Kidney (tissue), 14 donors: ENCODE results near the gene LHFPL3. TPM values are rescaled to one million over a fixed set of nuclear protein-coding genes. Genes with fewer than 3 reads are reported as not detected.

ENCODE experiments used
- DNase-seq, 5 donors: peaks; one replicate each; pipeline ENCODE4 v3.0.0-alpha.2; 2013 to 2020
- FAIRE-seq: peaks from 2 replicates; lab custom pipeline; 2012; peaks lifted over from hg19 to GRCh38; lab: Jason Lieb, UNC
- H3K27ac ChIP-seq, 2 donors: one replicate each; pipeline ENCODE4 v1.7.0; 2013; ENCODE audit warnings: low read depth in 2 of 2, low read length in 2 of 2, inconsistent platforms in 1 of 2
- H3K27me3 ChIP-seq: one replicate; pipeline ENCODE4 v1.7.1; 2013; ENCODE audit warnings: low read length, inconsistent platforms; ENCODE audit not compliant: control insufficient read depth, insufficient read depth
- H3K36me3 ChIP-seq, 3 donors: one replicate each; pipeline versions ENCODE4 v1.7.0 to v1.7.1; 2013; ENCODE audit warnings: low read length in 3 of 3, control low read depth in 1 of 3, inconsistent platforms in 1 of 3; ENCODE audit not compliant: insufficient read depth in 3 of 3, control insufficient read depth in 2 of 3
- H3K4me1 ChIP-seq, 3 donors: one replicate each; pipeline versions ENCODE4 v1.7.0 to v1.7.1; 2013; ENCODE audit warnings: low read length in 3 of 3, inconsistent platforms in 1 of 3, low read depth in 1 of 3; ENCODE audit not compliant: control insufficient read depth in 2 of 3, insufficient read depth in 2 of 3
- H3K4me3 ChIP-seq, 3 donors: one replicate each; pipeline versions ENCODE4 v1.7.0 to v1.8.1; 2013; ENCODE audit warnings: low read length in 3 of 3, control low read depth in 1 of 3, inconsistent platforms in 1 of 3
- H3K9ac ChIP-seq, 3 donors: one replicate each; pipeline versions ENCODE4 v1.7.0 to v1.7.1; 2013; ENCODE audit warnings: low read length in 3 of 3, control low read depth in 1 of 3, inconsistent platforms in 1 of 3
- H3K9me3 ChIP-seq, 3 donors: one replicate each; pipeline versions ENCODE4 v1.7.0 to v1.7.1; 2013; ENCODE audit warnings: low read length in 3 of 3, control low read depth in 1 of 3, inconsistent platforms in 1 of 3; ENCODE audit not compliant: control insufficient read depth in 2 of 3, insufficient read depth in 1 of 3
- CTCF ChIP-seq: IDR thresholded peaks from 3 replicates; pipeline ENCODE4 v1.5.1; 2012; ENCODE audit warnings: mild to moderate bottlenecking, moderate library complexity, borderline replicate concordance; ENCODE audit not compliant: insufficient read depth; ENCODE audit errors: extremely low read depth
- intact Hi-C: fragments of 100-400 bp; cut with DNase I; formaldehyde crosslinking; loops from one replicate; pipeline ENCODE4 v1.11.1; 2022
- polyA plus RNA-seq: library from polyadenylated mRNA; stranded (reverse); fragments of 350-450 nt; fragmentation: Illumina TruSeq; extraction: RNeasy Lipid Tissue Mini Kit (QIAGEN cat#74804); gene quantifications from one replicate; pipeline ENCODE4 v1.2.3, GENCODE V29; 2014; ENCODE audit warnings: low read depth, low replicate concordance; ENCODE audit not compliant: insufficient read depth
- total RNA-seq: library from RNA; stranded (reverse); fragmentation: NEBNext Ultra II Directional; extraction: Animal tissue kit (Norgen Biotek cat#: 25700); gene quantifications from one replicate; pipeline ENCODE4 v1.2.1, GENCODE V29; 2021
- donor health status: control.
- donor health status: control.
- donor health status: control.
- donor health status: control.
- donor health status: control.
- donor health status: DM: yes; HTN: yes; CAD: no.
- donor health status: Normal renal cell carcinoma (clear cell type).

The LHFPL3 gene
- total and polyA plus RNA-seq, 2 donors from 2014 or later = not detected

- no peak for TF ChIP-seq CTCF
- Histone ChIP-seq H3K27ac (no peak overlapping the region), H3K9ac (no peak overlapping the region), H3K4me3 (no peak overlapping the region), H3K9me3 (no peaks in the 10 kb centered on the region), H3K4me1 (no peaks in the 10 kb centered on the region), H3K36me3 (no peaks in the 10 kb centered on the region), H3K27me3 (no peaks in the 10 kb centered on the region)
- no peak for DNase-seq
- no peak for FAIRE-seq
- intact Hi-C loops = no loop called here
These were observed 462.0 kb downstream of the LHFPL3 start for GRCh38 chr7:104790440-104790839.

DNA sequence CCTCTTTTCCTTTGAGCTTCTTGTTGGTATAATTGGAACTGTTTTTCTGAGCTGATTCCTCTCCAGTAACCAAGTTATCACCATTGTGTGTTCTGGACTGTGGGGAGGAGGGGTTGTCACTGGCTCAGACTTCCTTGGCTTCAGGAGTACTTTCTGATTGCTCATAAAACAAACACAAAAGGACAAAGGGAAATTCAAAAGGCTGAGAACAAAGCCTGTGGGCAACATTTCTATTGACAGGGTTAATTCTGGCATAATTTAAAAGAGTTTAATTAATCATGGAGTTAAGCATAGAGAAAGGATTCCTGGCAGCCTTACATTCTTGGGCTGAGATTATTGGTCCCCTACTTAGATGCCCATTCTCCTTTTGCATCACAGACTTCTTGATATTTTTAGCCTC lies 462.7 kb downstream of the LHFPL3 start:
- no peak for DNase-seq
- no peak for FAIRE-seq
- Histone ChIP-seq H3K9me3 (no peaks in the 10 kb centered on the region), H3K27me3 (no peaks in the 10 kb centered on the region), H3K27ac (no peak overlapping the region), H3K4me3 (no peak overlapping the region), H3K36me3 (no peaks in the 10 kb centered on the region), H3K4me1 (no peaks in the 10 kb centered on the region), H3K9ac (no peak overlapping the region)
- no peak for TF ChIP-seq CTCF
- intact Hi-C loops = no loop called here

GRCh38 chr7:104793066-104793465 lies 464.7 kb downstream of the LHFPL3 start:
- no peak overlapping the region for H3K9ac ChIP-seq
- no peak for FAIRE-seq
- H3K9me3 ChIP-seq = no peaks in the 10 kb centered on the region

More at GRCh38 chr7:104793066-104793465, 464.7 kb downstream of the LHFPL3 start:
- Histone ChIP-seq H3K4me3 (no peak overlapping the region), H3K4me1 (no peaks in the 10 kb centered on the region), H3K36me3 (no peaks in the 10 kb centered on the region), H3K27ac (no peak overlapping the region), H3K27me3 (no peaks in the 10 kb centered on the region)
- no peak for DNase-seq
- no peak for TF ChIP-seq CTCF
- intact Hi-C loops = no loop called here
